ENCODE measurements around the gene CAPN15. TPM values are rescaled to one million over a fixed set of nuclear protein-coding genes. Genes with fewer than 3 reads are reported as not detected.
"Not testable (repeated sequence)": the region's sequence is repeated elsewhere in the genome, so short reads cannot be mapped to it uniquely, and the experiment has no call there.

CAPN15 gene
- total RNA-seq, result 45.2 TPM
- long read RNA-seq, full-length matches to known transcripts, result 5 of 56 reads
- long read RNA-seq, partial matches to known transcripts, result 30 of 56 reads
- long read RNA-seq, other reads (novel, unspliced or antisense), result 21 of 56 reads

GRCh38 chr16:527015-527903 is at the start of gene CAPN15:
Gene CAPN15, plus strand, starts transcription at chr16:527712. Its CDS starts 19,127 bp downstream, at chr16:546839.
- peak within 1 kb of the TSS; percentile 97 for H3K27ac ChIP-seq
- DNase-seq, result peak; percentile 95
- intact Hi-C loops (cut with DNase I), result no loop called here
- TF ChIP-seq CTCF (IDR thresholded peaks at IDR 0.05), result peak; percentile 19
- ATAC-seq, result peak; percentile 91
- peak within 1 kb of the TSS; percentile 89 for H3K4me3 ChIP-seq
- H3K4me1 ChIP-seq, result peaks cover 24% of the 10 kb centered on the region
- no peaks in the 10 kb centered on the region for H3K27me3 ChIP-seq
- no peaks in the 10 kb centered on the region for H3K36me3 ChIP-seq
- no peaks in the 10 kb centered on the region for H3K9me3 ChIP-seq

- H3K4me3 ChIP-seq; H3K9me3 ChIP-seq; H3K27ac ChIP-seq; H3K4me1 ChIP-seq; ATAC-seq; intact Hi-C loops (cut with DNase I); H3K27me3 ChIP-seq; DNase-seq; H3K36me3 ChIP-seq: not testable (repeated sequence)
These were observed 49.2 kb upstream of the CAPN15 start for GRCh38 chr16:478287-478686.

- H3K4me3 ChIP-seq, result no peak overlapping the region
- no peak overlapping the region for H3K27ac ChIP-seq
- intact Hi-C loops (cut with DNase I), result no loop called here
- H3K9me3 ChIP-seq, result no peaks in the 10 kb centered on the region
- H3K27me3 ChIP-seq, result no peaks in the 10 kb centered on the region
- no peak for DNase-seq
- no peak for TF ChIP-seq CTCF (IDR thresholded peaks at IDR 0.05)
- no peaks in the 10 kb centered on the region for H3K36me3 ChIP-seq
- ATAC-seq, result peak; percentile 19
- no peaks in the 10 kb centered on the region for H3K4me1 ChIP-seq
These were observed 44.9 kb upstream of the CAPN15 start for GRCh38 chr16:482468-483185.

- DNase-seq (no peak), ATAC-seq (peak; percentile 34)
- no peak overlapping the region for H3K27ac ChIP-seq
- no peaks in the 10 kb centered on the region for H3K27me3 ChIP-seq
- no peaks in the 10 kb centered on the region for H3K36me3 ChIP-seq
- H3K4me1 ChIP-seq, result no peaks in the 10 kb centered on the region
- intact Hi-C loops (cut with DNase I), result no loop called here
- no peak overlapping the region for H3K4me3 ChIP-seq
- H3K9me3 ChIP-seq, result no peaks in the 10 kb centered on the region
- TF ChIP-seq CTCF (IDR thresholded peaks at IDR 0.05), result no peak
These were observed 44.0 kb upstream of the CAPN15 start for GRCh38 chr16:483341-484075.

GRCh38 chr16:489606-490005 is 37.9 kb upstream of the CAPN15 start:
- Histone ChIP-seq H3K9me3 (no peaks in the 10 kb centered on the region), H3K36me3 (peaks cover 22% of the 10 kb centered on the region), H3K4me3 (no peak overlapping the region), H3K27ac (no peak overlapping the region), H3K27me3 (no peaks in the 10 kb centered on the region), H3K4me1 (no peaks in the 10 kb centered on the region)
- ATAC-seq (no peak), DNase-seq (no peak)
- no peak for TF ChIP-seq CTCF (IDR thresholded peaks at IDR 0.05)
- intact Hi-C loops (cut with DNase I), result no loop called here

All from upper lobe of right lung (tissue), 1 donor.